Measurements from ENCODE around the gene ENO1. TPM values are rescaled to one million over a fixed set of nuclear protein-coding genes. Genes with fewer than 3 reads are reported as not detected.

ENO1 gene
- total and polyA plus RNA-seq, 9 of the 15 experiments (the other 6 are each of a cell fraction or from before 2014, with no cell fraction given), result 2,249 to 7,472 (median 2,868) TPM

- no peak for TF ChIP-seq ZNF134 (CRISPR knock-in tag; conservative IDR thresholded peaks at IDR 0.05)
- peak; percentile 29 for TF ChIP-seq KDM5B (IDR thresholded peaks at IDR 0.05; ENCODE audit: insufficient replicate concordance, low read depth, low read length)
- no peak for TF ChIP-seq ZNF274 (IDR thresholded peaks at IDR 0.05; ENCODE audit: borderline replicate concordance, low read depth, low read length)
- no peak for TF ChIP-seq CEBPB (tag; IDR thresholded peaks at IDR 0.05)
- no peak for TF ChIP-seq RNF219 (CRISPR knock-in tag; IDR thresholded peaks at IDR 0.05)
- no peak for TF ChIP-seq ZNF507 (tag; conservative IDR thresholded peaks at IDR 0.05)
- TF ChIP-seq ZNF398 (CRISPR knock-in tag; IDR thresholded peaks at IDR 0.05), result no peak
- TF ChIP-seq ARID3A (IDR thresholded peaks at IDR 0.05; ENCODE audit: borderline replicate concordance, low read depth, low read length), result no peak
- TF ChIP-seq HDAC1 (IDR thresholded peaks at IDR 0.05), result peak in 1 of 2 experiments; percentile 11; a peak in 1 of 4 replicates
- no peak for TF ChIP-seq ZNF224 (CRISPR knock-in tag; IDR thresholded peaks at IDR 0.05)
- TF ChIP-seq MED1 (CRISPR knock-in tag; IDR thresholded peaks at IDR 0.05; ENCODE audit: borderline replicate concordance), result no peak
- TF ChIP-seq SUPT5H (IDR thresholded peaks at IDR 0.05), result peak; percentile 61; the same call in 1 of the 2 replicates
- TF ChIP-seq ZNF668 (CRISPR knock-in tag; IDR thresholded peaks at IDR 0.05), result no peak
- no peak for TF ChIP-seq TEAD4 (IDR thresholded peaks at IDR 0.05; ENCODE audit: low read length)
- no peak for TF ChIP-seq TEAD4 (CRISPR knock-in tag; IDR thresholded peaks at IDR 0.05; ENCODE audit: borderline replicate concordance)
- TF ChIP-seq FUS (optimal IDR thresholded peaks at IDR 0.05; ENCODE audit: low read depth, low read length), result no peak
- TF ChIP-seq CHD1 (IDR thresholded peaks at IDR 0.05; ENCODE audit: low read length), result peak; percentile 63
- TF ChIP-seq TRIM24 (IDR thresholded peaks at IDR 0.05), result no peak
- no peak for TF ChIP-seq HSF4 (CRISPR knock-in tag; IDR thresholded peaks at IDR 0.05; ENCODE audit: borderline replicate concordance)
Observed at GRCh38 chr1:8875216-8875861, 3.1 kb downstream of the ENO1 start (continued).
